OCI-LY1 (cell line): ENCODE results near the gene SLC25A45.

Experiments
- H2AFZ ChIP-seq: fragments of 200-600 bp; sonication (generic), shearing (Covaris generic); 2 replicates; pipeline ENCODE4 v1.6.0; 2014; ENCODE audit warnings: antibody characterized with exemption, mild to moderate bottlenecking, low read length
- H3F3A ChIP-seq: fragments of 200-600 bp; sonication (generic), shearing (Covaris generic); 2 replicates; pipeline ENCODE4 v1.6.0; 2014; ENCODE audit warnings: mild to moderate bottlenecking, antibody characterized with exemption, low read length, moderate library complexity; ENCODE audit not compliant: insufficient read depth
- H3K27ac ChIP-seq: fragments of 200-600 bp; sonication (generic); 2 replicates; pipeline ENCODE4 v1.5.1; 2014; ENCODE audit warnings: low read length, mixed run types, mild to moderate bottlenecking, low read depth; ENCODE audit not compliant: poor library complexity, severe bottlenecking
- H3K27me3 ChIP-seq: fragments of 200-600 bp; sonication (generic); 2 replicates; pipeline ENCODE4 v1.6.0; 2014; ENCODE audit warnings: antibody characterized with exemption, mild to moderate bottlenecking, low read length, moderate library complexity; ENCODE audit not compliant: insufficient read depth
- H3K36me3 ChIP-seq: fragments of 200-600 bp; sonication (generic); 2 replicates; pipeline ENCODE4 v1.6.1; 2014; ENCODE audit warnings: mild to moderate bottlenecking, antibody characterized with exemption, low read length, moderate library complexity, mixed read lengths; ENCODE audit not compliant: insufficient read depth
- H3K4me1 ChIP-seq: fragments of 200-600 bp; sonication (generic); 2 replicates; pipeline ENCODE4 v1.5.1; 2014; ENCODE audit warnings: mild to moderate bottlenecking, low read length, moderate library complexity; ENCODE audit not compliant: insufficient read depth, severe bottlenecking
- H3K4me2 ChIP-seq: fragments of 200-600 bp; sonication (generic), shearing (Covaris generic); 2 replicates; pipeline ENCODE4 v1.6.1; 2014; ENCODE audit warnings: low read length
- H3K4me3 ChIP-seq: fragments of 200-600 bp; sonication (generic); 2 replicates; pipeline ENCODE4 v1.5.1; 2014; ENCODE audit warnings: low read length, low read depth, mild to moderate bottlenecking, mixed read lengths; ENCODE audit not compliant: poor library complexity, severe bottlenecking
- H3K79me2 ChIP-seq: fragments of 200-600 bp; shearing (Covaris generic); 2 replicates; pipeline ENCODE4 v1.6.1; 2016; ENCODE audit warnings: mixed run types, low read length, mixed read lengths; ENCODE audit not compliant: insufficient read depth
- H3K9ac ChIP-seq: fragments of 200-600 bp; sonication (generic), shearing (Covaris generic); 2 replicates; pipeline ENCODE4 v1.6.1; 2014; ENCODE audit warnings: mild to moderate bottlenecking, low read length, mixed read lengths
- H3K9me2 ChIP-seq: fragments of 200-600 bp; sonication (generic), shearing (Covaris generic); 2 replicates; pipeline ENCODE4 v1.6.1; 2014; ENCODE audit warnings: low read depth, mild to moderate bottlenecking, low read length, mixed read lengths
- H3K9me3 ChIP-seq: fragments of 200-600 bp; shearing (Covaris generic); 2 replicates; pipeline ENCODE4 v1.6.1; 2014; ENCODE audit warnings: low read length, mixed read lengths
- H4K20me1 ChIP-seq: fragments of 200-600 bp; sonication (generic), shearing (Covaris generic); 2 replicates; pipeline ENCODE4 v1.6.0; 2016; ENCODE audit warnings: mild to moderate bottlenecking, low read length; ENCODE audit not compliant: insufficient read depth
- EZH2 ChIP-seq: fragments of 200-600 bp; sonication (generic), shearing (Covaris generic); IDR thresholded peaks from 2 replicates; pipeline ENCODE4 v1.8.0; 2017; ENCODE audit warnings: borderline replicate concordance, mixed run types, mild to moderate bottlenecking, antibody characterized with exemption, low read length, moderate library complexity, mixed read lengths
- TF ChIP-seq, protein P1 (sequence below): fragments of 200-600 bp; sonication (generic), shearing (Covaris generic); IDR thresholded peaks from 2 replicates; pipeline ENCODE4 v1.5.1; 2017; ENCODE audit warnings: mild to moderate bottlenecking, antibody characterized with exemption, low read length, moderate library complexity, mixed read lengths

The SLC25A45 gene

GRCh38 chr11:65423516-65424204 is 41.2 kb upstream of the SLC25A45 start:
- Histone ChIP-seq H2AFZ (no peak overlapping the region), H3K27me3 (no peaks in the 10 kb centered on the region), H3K9me3 (no peaks in the 10 kb centered on the region), H4K20me1 (no peaks in the 10 kb centered on the region), H3K4me3 (peak overlapping the region; percentile 95), H3K4me2 (peak overlapping the region; percentile 88), H3K27ac (peak overlapping the region; percentile 99), H3K36me3 (peaks cover 47% of the 10 kb centered on the region), H3K4me1 (peaks cover 70% of the 10 kb centered on the region), H3K9me2 (no peaks in the 10 kb centered on the region), H3F3A (no peaks in the 10 kb centered on the region), H3K9ac (peak overlapping the region; percentile 99), H3K79me2 (peaks cover 65% of the 10 kb centered on the region)
- TF ChIP-seq, protein P1, sequence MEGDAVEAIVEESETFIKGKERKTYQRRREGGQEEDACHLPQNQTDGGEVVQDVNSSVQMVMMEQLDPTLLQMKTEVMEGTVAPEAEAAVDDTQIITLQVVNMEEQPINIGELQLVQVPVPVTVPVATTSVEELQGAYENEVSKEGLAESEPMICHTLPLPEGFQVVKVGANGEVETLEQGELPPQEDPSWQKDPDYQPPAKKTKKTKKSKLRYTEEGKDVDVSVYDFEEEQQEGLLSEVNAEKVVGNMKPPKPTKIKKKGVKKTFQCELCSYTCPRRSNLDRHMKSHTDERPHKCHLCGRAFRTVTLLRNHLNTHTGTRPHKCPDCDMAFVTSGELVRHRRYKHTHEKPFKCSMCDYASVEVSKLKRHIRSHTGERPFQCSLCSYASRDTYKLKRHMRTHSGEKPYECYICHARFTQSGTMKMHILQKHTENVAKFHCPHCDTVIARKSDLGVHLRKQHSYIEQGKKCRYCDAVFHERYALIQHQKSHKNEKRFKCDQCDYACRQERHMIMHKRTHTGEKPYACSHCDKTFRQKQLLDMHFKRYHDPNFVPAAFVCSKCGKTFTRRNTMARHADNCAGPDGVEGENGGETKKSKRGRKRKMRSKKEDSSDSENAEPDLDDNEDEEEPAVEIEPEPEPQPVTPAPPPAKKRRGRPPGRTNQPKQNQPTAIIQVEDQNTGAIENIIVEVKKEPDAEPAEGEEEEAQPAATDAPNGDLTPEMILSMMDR = no peak
- TF ChIP-seq EZH2 = no peak

DNA sequence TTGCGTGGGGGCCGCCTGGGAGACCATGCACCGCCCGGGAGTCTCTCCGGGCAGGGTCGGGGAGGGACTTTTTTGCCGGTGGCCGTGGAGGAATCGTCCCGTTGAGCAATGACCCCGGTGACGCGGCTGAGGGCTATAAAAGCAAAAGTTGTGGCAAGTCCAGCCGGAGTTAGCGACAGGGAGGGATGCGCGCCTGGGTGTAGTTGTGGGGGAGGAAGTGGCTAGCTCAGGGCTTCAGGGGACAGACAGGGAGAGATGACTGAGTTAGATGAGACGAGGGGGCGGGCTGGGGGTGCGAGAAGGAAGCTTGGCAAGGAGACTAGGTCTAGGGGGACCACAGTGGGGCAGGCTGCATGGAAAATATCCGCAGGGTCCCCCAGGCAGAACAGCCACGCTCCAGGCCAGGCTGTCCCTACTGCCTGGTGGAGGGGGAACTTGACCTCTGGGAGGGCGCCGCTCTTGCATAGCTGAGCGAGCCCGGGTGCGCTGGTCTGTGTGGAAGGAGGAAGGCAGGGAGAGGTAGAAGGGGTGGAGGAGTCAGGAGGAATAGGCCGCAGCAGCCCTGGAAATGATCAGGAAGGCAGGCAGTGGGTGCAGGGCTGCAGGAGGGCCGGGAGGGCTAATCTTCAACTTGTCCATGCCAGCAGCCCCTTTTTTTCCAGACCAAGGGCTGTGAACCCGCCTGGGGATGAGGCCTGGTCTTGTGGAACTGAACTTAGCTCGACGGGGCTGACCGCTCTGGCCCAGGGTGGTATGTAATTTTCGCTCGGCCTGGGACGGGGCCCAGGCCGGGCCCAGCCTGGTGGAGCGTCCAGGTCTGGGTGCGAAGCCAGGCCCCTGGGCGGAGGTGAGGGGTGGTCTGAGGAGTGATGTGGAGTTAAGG is 40.4 kb upstream of the SLC25A45 start, which contains the start of gene NEAT1:
Gene NEAT1, plus strand, starts transcription at position 166 of the 883 bp plus-strand sequence.
- peak within 1 kb of the TSS; percentile 95 for H3K4me3 ChIP-seq
- H3K4me2 ChIP-seq = peak within 1 kb of the TSS; percentile 88
- H3K9ac ChIP-seq = peak within 1 kb of the TSS; percentile 99
- peak within 1 kb of the TSS; percentile 99 for H3K27ac ChIP-seq
- H3F3A ChIP-seq = no peaks in the 10 kb centered on the region
- H3K9me2 ChIP-seq = no peaks in the 10 kb centered on the region
- no peak within 1 kb of the TSS for H2AFZ ChIP-seq
- peaks cover 70% of the 10 kb centered on the region for H3K4me1 ChIP-seq
- no peaks in the 10 kb centered on the region for H3K9me3 ChIP-seq
- no peak for TF ChIP-seq EZH2
- TF ChIP-seq, protein P1 = peak; percentile 3; the same call in 1 of the 2 replicates
- no peaks in the 10 kb centered on the region for H4K20me1 ChIP-seq
- H3K79me2 ChIP-seq = peaks cover 57% of the 10 kb centered on the region
- no peaks in the 10 kb centered on the region for H3K27me3 ChIP-seq
- H3K36me3 ChIP-seq = peaks cover 47% of the 10 kb centered on the region

DNA sequence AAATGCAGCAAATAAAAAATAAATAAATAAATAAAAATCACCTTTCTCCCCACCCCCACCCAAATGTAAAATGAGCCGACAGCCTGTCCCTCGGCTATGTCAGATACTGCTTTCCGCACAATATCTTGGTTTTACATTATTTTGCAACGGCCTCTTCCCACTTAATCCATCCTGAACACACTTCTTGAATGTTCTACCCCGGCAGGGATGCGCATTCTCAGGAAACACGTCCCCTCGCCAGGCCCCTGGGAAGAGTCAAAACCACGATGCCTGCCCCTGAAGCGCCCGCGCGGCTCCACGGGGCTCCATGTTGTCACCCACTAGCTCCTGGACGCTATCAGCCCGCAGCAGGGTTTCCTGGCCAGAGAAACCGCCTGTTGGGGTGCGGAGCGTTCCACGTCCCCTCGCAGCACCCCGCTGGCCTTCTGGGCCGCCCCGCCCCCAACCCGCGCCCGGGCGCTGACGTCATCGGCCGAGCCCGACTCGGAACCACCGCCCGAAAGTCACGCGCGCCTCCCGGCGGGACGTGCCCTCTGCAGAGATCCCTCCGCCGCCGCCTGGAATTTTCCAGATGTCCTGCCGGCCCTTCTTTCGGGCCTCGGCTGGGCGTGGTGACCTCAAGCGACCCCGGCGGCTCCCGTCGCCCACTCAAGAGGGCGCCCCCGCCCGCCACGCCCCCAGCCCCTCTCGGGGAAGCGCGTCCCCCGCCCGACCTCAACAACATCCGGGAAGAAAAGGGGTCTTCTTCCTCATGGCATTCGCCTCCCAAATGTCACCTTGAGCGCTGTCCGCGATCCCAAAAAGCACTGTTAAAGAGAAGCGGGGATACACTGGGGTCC is 39.6 kb upstream of the SLC25A45 start:
- H3K27me3 ChIP-seq = no peaks in the 10 kb centered on the region
- peak overlapping the region; percentile 99 for H3K27ac ChIP-seq
- TF ChIP-seq EZH2 = no peak
- TF ChIP-seq, protein P1 = 0 out of 2 replicates have a peak, but pooled peaks have one; percentile 13
- no peaks in the 10 kb centered on the region for H3K9me3 ChIP-seq
- no peaks in the 10 kb centered on the region for H3K9me2 ChIP-seq
- no peak overlapping the region for H2AFZ ChIP-seq
- peaks cover 70% of the 10 kb centered on the region for H3K4me1 ChIP-seq
- no peaks in the 10 kb centered on the region for H4K20me1 ChIP-seq
- peaks cover 44% of the 10 kb centered on the region for H3K36me3 ChIP-seq
- no peaks in the 10 kb centered on the region for H3F3A ChIP-seq
- H3K4me2 ChIP-seq = peak overlapping the region; percentile 88
- peaks cover 49% of the 10 kb centered on the region for H3K79me2 ChIP-seq
- H3K9ac ChIP-seq = peak overlapping the region; percentile 99
- H3K4me3 ChIP-seq = peak overlapping the region; percentile 95
